ENCODE results near the gene ROCK1. TPM values are rescaled to one million over a fixed set of nuclear protein-coding genes. Genes with fewer than 3 reads are reported as not detected.

The ROCK1 gene
- total RNA-seq, 6 donors from 2014 or later, result 49.4 to 134 (median 75.9) TPM

- Histone ChIP-seq H3K27ac (no peak overlapping the region), H3K9me3 (no peaks in the 10 kb centered on the region), H3K4me1 (peaks cover 20 to 60% (median 32%) of the 10 kb centered on the region in 4 donors), H3K36me3 (no peaks in the 10 kb centered on the region), H3K27me3 (no peaks in the 10 kb centered on the region), H3K4me3 (no peak overlapping the region)
- no peak for TF ChIP-seq EP300 (IDR thresholded peaks at IDR 0.05)
- DNase-seq (no peak), ATAC-seq (ENCODE audit: low FRiP score in 2 of 2) (no peak)
- WGBS, 2 donors, result 78 to 79% methylated on average over 2 of the region's 2 CpGs
Observed at GRCh38 chr18:21101172-21101571, 10.4 kb downstream of the ROCK1 start.

DNA sequence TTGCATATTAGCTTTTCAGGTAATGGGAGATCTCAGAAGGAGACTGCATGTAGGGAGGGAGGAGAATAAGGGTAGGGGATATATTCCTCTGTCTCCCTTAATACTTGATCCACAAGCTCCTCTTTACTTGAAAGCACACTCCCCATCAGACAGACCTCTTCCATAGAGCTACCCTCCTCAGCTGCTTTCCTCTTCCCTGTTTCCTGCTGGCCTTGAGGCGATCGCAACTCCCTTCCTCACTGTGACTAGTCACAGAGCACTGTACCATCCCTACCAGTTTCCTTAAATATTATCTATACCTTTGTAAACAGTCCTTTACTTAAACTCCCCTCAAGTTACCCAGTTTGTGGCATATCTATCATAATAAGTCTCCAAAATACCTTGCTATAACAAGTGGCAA lies 10.9 kb downstream of the ROCK1 start:
- TF ChIP-seq EP300 (IDR thresholded peaks at IDR 0.05) (no peak), CTCF (IDR thresholded peaks at IDR 0.05) (no peak), POLR2A (IDR thresholded peaks at IDR 0.05) (no peak), POLR2AphosphoS5 (IDR thresholded peaks at IDR 0.05) (no peak)
- no peaks in the 10 kb centered on the region for H3K9me3 ChIP-seq
- no peak overlapping the region for H3K4me3 ChIP-seq
- no peak for DNase-seq
- 42 to 55% methylated on average over 2 of the region's 2 CpGs for WGBS, 2 donors
- no peaks in the 10 kb centered on the region for H3K36me3 ChIP-seq
- H3K4me1 ChIP-seq, result peaks cover 17 to 55% (median 30%) of the 10 kb centered on the region in 4 donors
- ATAC-seq (ENCODE audit: low FRiP score in 2 of 2), result peak in 1 of 2 donors; percentile 43
- no peaks in the 10 kb centered on the region for H3K27me3 ChIP-seq
- H3K27ac ChIP-seq, result no peak overlapping the region

DNA sequence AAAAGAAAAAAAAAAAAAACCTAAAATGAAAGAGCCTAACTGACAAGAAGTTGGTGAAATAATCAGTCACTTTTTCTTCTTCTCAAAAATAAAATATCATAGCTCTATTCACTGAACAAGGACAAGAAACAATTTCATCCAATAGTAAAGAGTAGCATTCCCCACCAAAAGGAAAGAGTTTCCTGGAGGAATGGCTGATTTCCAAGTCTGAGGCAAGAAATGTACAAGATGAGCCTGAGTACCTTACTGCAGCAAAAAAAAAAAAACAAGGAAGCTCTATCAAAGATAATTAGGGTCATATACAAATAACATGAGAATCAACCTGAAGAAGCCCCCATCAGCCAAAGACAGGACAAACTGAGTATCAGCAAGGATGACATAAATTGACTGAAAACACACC lies 11.5 kb downstream of the ROCK1 start:
- H3K36me3 ChIP-seq, result no peaks in the 10 kb centered on the region
- H3K9me3 ChIP-seq, result no peaks in the 10 kb centered on the region
- peaks cover 17 to 49% (median 27%) of the 10 kb centered on the region in 4 donors for H3K4me1 ChIP-seq
- H3K4me3 ChIP-seq, result no peak overlapping the region
- no peaks in the 10 kb centered on the region for H3K27me3 ChIP-seq
- TF ChIP-seq POLR2A (IDR thresholded peaks at IDR 0.05), result no peak
- no peak for TF ChIP-seq POLR2AphosphoS5 (IDR thresholded peaks at IDR 0.05)
- no peak for TF ChIP-seq CTCF (IDR thresholded peaks at IDR 0.05)
- TF ChIP-seq EP300 (IDR thresholded peaks at IDR 0.05), result no peak
- no peak overlapping the region for H3K27ac ChIP-seq
- DNase-seq (no peak), ATAC-seq (ENCODE audit: low FRiP score in 2 of 2) (no peak)

DNA sequence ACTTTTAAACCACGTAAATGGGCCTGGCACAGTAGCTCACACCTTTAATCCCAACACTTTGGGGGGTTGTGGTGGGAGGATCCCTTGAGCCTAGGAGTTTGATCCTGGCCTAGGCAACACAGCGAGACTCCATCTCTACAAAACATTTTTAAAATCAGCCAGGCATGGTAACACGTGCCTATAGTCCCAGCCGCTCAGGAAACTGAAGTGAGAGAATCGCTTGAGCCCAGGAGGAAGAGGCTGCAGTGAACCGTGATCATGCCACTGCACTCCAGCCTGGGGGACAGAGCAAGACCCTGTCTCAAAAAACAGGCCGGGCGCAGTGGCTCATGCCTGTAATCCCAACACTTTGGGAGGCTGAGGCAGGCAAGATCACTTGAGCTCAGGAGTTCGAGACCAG lies 12.2 kb downstream of the ROCK1 start:
- H3K27me3 ChIP-seq, result no peaks in the 10 kb centered on the region
- H3K4me3 ChIP-seq, result no peak overlapping the region
- no peak overlapping the region for H3K27ac ChIP-seq
- ATAC-seq (ENCODE audit: low FRiP score in 2 of 2) (no peak), DNase-seq (no peak)
- H3K36me3 ChIP-seq, result no peaks in the 10 kb centered on the region
- peaks cover 17 to 42% (median 26%) of the 10 kb centered on the region in 4 donors for H3K4me1 ChIP-seq
- WGBS, 2 donors, result 75 to 82% methylated on average over 9 of the region's 9 CpGs
- TF ChIP-seq EP300 (IDR thresholded peaks at IDR 0.05) (no peak), POLR2A (IDR thresholded peaks at IDR 0.05) (no peak), CTCF (IDR thresholded peaks at IDR 0.05) (no peak)
- H3K9me3 ChIP-seq, result no peaks in the 10 kb centered on the region

DNA sequence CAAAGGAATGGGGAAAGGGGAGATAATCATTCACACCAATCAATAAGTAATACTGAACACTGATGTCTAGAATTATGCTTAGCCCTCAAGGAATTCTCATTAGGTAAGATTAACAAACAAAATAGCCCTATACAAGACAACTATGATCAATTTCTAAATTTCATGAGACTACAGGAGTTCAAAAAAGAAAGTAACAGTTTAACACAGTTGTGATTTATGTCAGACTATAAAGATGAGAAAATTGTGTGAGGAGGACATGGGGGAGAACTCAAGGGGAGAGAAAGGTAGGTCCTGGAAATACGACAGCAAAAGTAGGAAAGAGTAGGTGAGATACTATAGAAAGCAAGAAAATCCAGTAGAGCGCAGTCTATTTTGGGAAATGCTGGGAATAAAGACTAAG lies 14.9 kb downstream of the ROCK1 start:
- TF ChIP-seq CTCF (IDR thresholded peaks at IDR 0.05), result no peak
- no peak for TF ChIP-seq POLR2AphosphoS5 (IDR thresholded peaks at IDR 0.05)
- no peak for TF ChIP-seq EP300 (IDR thresholded peaks at IDR 0.05)
- no peak for TF ChIP-seq POLR2A (IDR thresholded peaks at IDR 0.05)
- DNase-seq (no peak), ATAC-seq (ENCODE audit: low FRiP score in 2 of 2) (no peak)
- WGBS, 2 donors, result 91 to 94% methylated on average over 2 of the region's 2 CpGs
- Histone ChIP-seq H3K4me3 (no peak overlapping the region), H3K36me3 (no peaks in the 10 kb centered on the region), H3K9me3 (no peaks in the 10 kb centered on the region), H3K27ac (no peak overlapping the region), H3K4me1 (peaks cover 9 to 28% (median 19%) of the 10 kb centered on the region in 4 donors), H3K27me3 (no peaks in the 10 kb centered on the region)
